Activated B cell treated with CpG ODN at 0.5 μM for 24 hours (primary cell): ENCODE measurements around the gene ACD. TPM values are rescaled to one million over a fixed set of nuclear protein-coding genes. Genes with fewer than 3 reads are reported as not detected.

ENCODE experiments used
- ATAC-seq: fragments of 200-7000 bp; cut with Tn5 transposase; one replicate; pipeline ENCODE4 v1.10.0; 2021; ENCODE audit warnings: low read depth, mild to moderate bottlenecking, moderate library complexity
- CTCF ChIA-PET: fragments of 350-600 bp; sonication (Branson Sonifier 250); formaldehyde crosslinking; loops from one replicate; lab custom pipeline; 2021; ENCODE audit warnings: antibody characterized with exemption; lab: Charles Lee
- POLR2A ChIA-PET: fragments of 350-600 bp; sonication (Branson Sonifier 250); formaldehyde crosslinking; loops from one replicate; lab custom pipeline; 2021; ENCODE audit warnings: antibody characterized with exemption; lab: Charles Lee
- DNase-seq: peaks from one replicate; pipeline ENCODE4 v3.0.0; 2022
- H3K27ac Mint-ChIP-seq: one replicate; pipeline ENCODE4 v1.8.0; 2020; ENCODE audit warnings: mixed read lengths
- H3K27me3 Mint-ChIP-seq: one replicate; pipeline ENCODE4 v1.8.0; 2021; ENCODE audit warnings: mixed read lengths
- H3K36me3 Mint-ChIP-seq: one replicate; pipeline ENCODE4 v1.8.0; 2021; ENCODE audit warnings: low read depth, mixed read lengths
- H3K4me1 Mint-ChIP-seq: one replicate; pipeline ENCODE4 v1.8.0; 2021; ENCODE audit warnings: mixed read lengths
- H3K4me3 Mint-ChIP-seq: one replicate; pipeline ENCODE4 v1.8.0; 2020; ENCODE audit warnings: mild to moderate bottlenecking, mixed read lengths
- H3K9me3 Mint-ChIP-seq: one replicate; pipeline ENCODE4 v1.8.0; 2020; ENCODE audit warnings: mixed read lengths
- CTCF ChIP-seq: fragments of 200-600 bp; IDR thresholded peaks from one replicate; pipeline ENCODE4 v1.8.0; 2022; ENCODE audit warnings: antibody characterized with exemption, mild to moderate bottlenecking
- intact Hi-C: fragments of 100-400 bp; cut with micrococcal nuclease; formaldehyde crosslinking; loops from one replicate; pipeline ENCODE4 v1.15.1; 2024
- total RNA-seq: library from RNA; stranded (reverse); gene quantifications from 2 replicates; pipeline ENCODE4 v1.2.3, GENCODE V29; 2022

The ACD gene
- total RNA-seq, 1 donor from 2014 or later: 38.2 TPM

- intact Hi-C loops: no loop called here
- ATAC-seq (peak; percentile 43), DNase-seq (no peak)
- no peaks in the 10 kb centered on the region for H3K27me3 Mint-ChIP-seq
- POLR2A ChIA-PET: no interaction called here
- H3K4me3 Mint-ChIP-seq: no peak overlapping the region
- CTCF ChIA-PET: interaction anchor here (1.4 kb wide), 1 partner anchor 106 kb away, joined by 5 read pairs; no protein-coding TSS in a partner anchor
- H3K36me3 Mint-ChIP-seq: peaks cover 74% of the 10 kb centered on the region
- H3K9me3 Mint-ChIP-seq: no peaks in the 10 kb centered on the region
- peaks cover 7% of the 10 kb centered on the region for H3K4me1 Mint-ChIP-seq
- no peak overlapping the region for H3K27ac Mint-ChIP-seq
- no peak for TF ChIP-seq CTCF
Observed at GRCh38 chr16:67652578-67653127, 7.4 kb downstream of the ACD start.

- Mint-ChIP-seq H3K4me1 (peaks cover 7% of the 10 kb centered on the region), H3K4me3 (no peak overlapping the region), H3K27me3 (no peaks in the 10 kb centered on the region), H3K27ac (no peak overlapping the region), H3K9me3 (no peaks in the 10 kb centered on the region), H3K36me3 (peaks cover 74% of the 10 kb centered on the region)
- CTCF ChIA-PET: interaction anchor here (0.6 to 1.4 kb wide), 2 partner anchors 105 to 164 kb away, joined by 3 to 5 read pairs; no protein-coding TSS in a partner anchor
- ATAC-seq (no peak), DNase-seq (no peak)
- intact Hi-C loops: no loop called here
- no peak for TF ChIP-seq CTCF
- POLR2A ChIA-PET: interaction anchor here (2.8 kb wide), 1 partner anchor 8 kb away, joined by 9 read pairs; the partner anchor contains the start of gene ACD
Observed at GRCh38 chr16:67651847-67652246, 8.2 kb downstream of the ACD start.

DNA sequence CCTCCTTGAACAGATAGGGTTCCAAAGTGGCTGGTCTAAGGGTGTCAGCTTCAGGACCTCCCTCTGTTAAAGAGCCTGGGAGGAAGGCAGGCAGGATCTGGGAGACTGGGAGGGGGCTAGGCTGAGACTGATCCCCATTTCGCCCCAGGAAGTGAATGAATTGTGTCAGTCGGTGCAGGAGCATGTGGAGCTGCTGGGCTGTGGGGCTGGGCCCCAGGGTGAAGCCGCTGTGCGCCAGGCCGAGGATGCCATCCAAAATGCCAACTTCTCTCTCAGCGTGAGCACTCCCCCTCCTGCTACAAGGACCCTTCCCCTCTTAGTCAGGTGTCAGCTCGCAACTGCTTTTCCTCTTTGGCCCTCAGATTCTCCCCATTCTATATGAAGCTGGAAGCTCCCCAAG lies 9.0 kb downstream of the ACD start:
- ChIA-PET POLR2A (interaction anchor here (1.2 to 2.8 kb wide), 2 partner anchors 8 to 9 kb away, joined by 4 to 9 read pairs; partner anchors contain the start of gene ACD), CTCF (interaction anchor here (1.0 kb wide), 1 partner anchor 104 kb away, joined by 3 read pairs; no protein-coding TSS in a partner anchor)
- TF ChIP-seq CTCF: no peak
- ATAC-seq (no peak), DNase-seq (no peak)
- intact Hi-C loops: no loop called here
- no peak overlapping the region for H3K27ac Mint-ChIP-seq
- H3K4me3 Mint-ChIP-seq: no peak overlapping the region
- H3K4me1 Mint-ChIP-seq: peaks cover 10% of the 10 kb centered on the region
- H3K9me3 Mint-ChIP-seq: no peaks in the 10 kb centered on the region
- peaks cover 69% of the 10 kb centered on the region for H3K36me3 Mint-ChIP-seq
- no peaks in the 10 kb centered on the region for H3K27me3 Mint-ChIP-seq

DNA sequence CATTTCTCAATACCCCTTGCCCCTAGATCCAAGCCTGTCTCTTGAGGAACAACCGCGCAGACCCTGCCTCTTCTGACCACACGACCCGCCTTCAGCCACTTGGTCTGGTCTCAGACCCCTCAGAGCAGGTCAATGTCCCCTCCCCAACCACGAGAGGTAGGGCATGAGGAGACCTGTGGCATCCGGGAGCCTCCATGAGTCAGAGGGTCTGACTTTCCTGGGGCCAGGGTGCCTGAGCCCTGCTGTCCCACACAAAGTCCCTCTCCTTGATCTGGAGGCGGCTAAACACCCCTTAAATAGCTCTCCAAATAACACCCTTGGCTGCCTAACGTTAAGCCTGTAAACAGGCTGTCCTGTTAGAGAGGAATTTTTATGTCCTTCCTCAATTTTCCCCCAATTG lies 10.0 kb downstream of the ACD start:
- no peaks in the 10 kb centered on the region for H3K9me3 Mint-ChIP-seq
- H3K4me1 Mint-ChIP-seq: peaks cover 14% of the 10 kb centered on the region
- ATAC-seq (no peak), DNase-seq (no peak)
- no peaks in the 10 kb centered on the region for H3K27me3 Mint-ChIP-seq
- POLR2A ChIA-PET: interaction anchor here (0.6 to 2.8 kb wide), 2 partner anchors 10 to 178 kb away, joined by 3 to 9 read pairs; partner anchors contain the start of gene ACD
- no peak overlapping the region for H3K27ac Mint-ChIP-seq
- H3K4me3 Mint-ChIP-seq: no peak overlapping the region
- CTCF ChIA-PET: interaction anchor here (1.0 kb wide), 1 partner anchor 103 kb away, joined by 3 read pairs; no protein-coding TSS in a partner anchor
- H3K36me3 Mint-ChIP-seq: peaks cover 59% of the 10 kb centered on the region
- intact Hi-C loops: no loop called here
- no peak for TF ChIP-seq CTCF

DNA sequence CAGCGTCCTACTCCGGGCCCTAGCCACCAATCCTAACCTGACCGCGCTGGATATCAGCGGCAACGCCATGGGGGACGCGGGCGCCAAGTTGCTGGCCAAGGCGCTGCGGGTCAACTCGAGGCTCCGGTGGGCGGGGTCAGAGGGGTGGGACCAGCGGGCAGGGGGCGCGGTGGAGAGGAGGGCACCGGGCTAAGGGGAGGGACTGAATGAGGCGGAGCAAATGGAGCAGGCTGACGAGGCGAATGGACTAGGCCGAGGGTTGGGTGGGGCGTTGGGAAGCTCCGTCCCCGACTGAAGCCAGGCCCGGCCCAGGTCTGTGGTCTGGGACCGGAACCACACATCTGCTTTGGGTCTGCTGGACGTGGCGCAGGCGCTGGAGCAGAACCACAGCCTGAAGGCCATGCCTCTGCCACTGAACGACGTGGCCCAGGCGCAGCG lies 10.5 kb downstream of the ACD start:
- intact Hi-C loops: no loop called here
- H3K27me3 Mint-ChIP-seq: no peaks in the 10 kb centered on the region
- TF ChIP-seq CTCF: no peak
- H3K27ac Mint-ChIP-seq: no peak overlapping the region
- no peaks in the 10 kb centered on the region for H3K9me3 Mint-ChIP-seq
- H3K4me3 Mint-ChIP-seq: no peak overlapping the region
- ChIA-PET CTCF (no interaction called here), POLR2A (interaction anchor here (2.8 kb wide), 1 partner anchor 11 kb away, joined by 9 read pairs; the partner anchor contains the start of gene ACD)
- peaks cover 15% of the 10 kb centered on the region for H3K4me1 Mint-ChIP-seq
- H3K36me3 Mint-ChIP-seq: peaks cover 54% of the 10 kb centered on the region
- ATAC-seq (no peak), DNase-seq (no peak)
